HG03060 (cell line): Measurements from ENCODE around the gene RCOR2.

Experiments used
- ATAC-seq: cut with Tn5 transposase; IDR thresholded peaks from one replicate; pipeline ENCODE4 v1.9.1; 2021; ENCODE audit warnings: low read depth, moderate number of reproducible peaks; ENCODE audit not compliant: unreplicated experiment

The RCOR2 gene

GRCh38 chr11:63929616-63930015 lies 12.7 kb upstream of the RCOR2 start:
- no peak for ATAC-seq

DNA sequence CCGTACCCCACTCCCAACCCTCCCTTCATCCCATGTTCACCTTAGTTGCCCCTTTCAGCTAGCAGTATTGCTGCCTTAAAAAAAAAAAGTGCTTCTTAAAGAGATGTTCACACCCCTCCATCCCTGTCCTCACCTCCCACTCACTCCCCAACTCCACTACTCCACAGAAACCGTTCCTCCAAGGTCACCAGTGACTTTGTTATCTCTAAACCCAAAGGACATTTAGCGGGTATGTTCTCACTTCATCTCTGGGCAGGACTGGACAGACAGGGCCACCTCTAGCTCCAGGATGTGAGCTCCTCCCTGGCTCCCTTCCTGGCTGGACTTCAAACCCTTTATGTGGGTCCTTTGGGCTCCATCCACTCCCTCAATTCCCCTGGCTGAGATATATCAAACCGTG lies 6.4 kb upstream of the RCOR2 start:
- ATAC-seq: no peak

GRCh38 chr11:63922673-63923192 lies 5.8 kb upstream of the RCOR2 start:
- ATAC-seq: no peak

DNA sequence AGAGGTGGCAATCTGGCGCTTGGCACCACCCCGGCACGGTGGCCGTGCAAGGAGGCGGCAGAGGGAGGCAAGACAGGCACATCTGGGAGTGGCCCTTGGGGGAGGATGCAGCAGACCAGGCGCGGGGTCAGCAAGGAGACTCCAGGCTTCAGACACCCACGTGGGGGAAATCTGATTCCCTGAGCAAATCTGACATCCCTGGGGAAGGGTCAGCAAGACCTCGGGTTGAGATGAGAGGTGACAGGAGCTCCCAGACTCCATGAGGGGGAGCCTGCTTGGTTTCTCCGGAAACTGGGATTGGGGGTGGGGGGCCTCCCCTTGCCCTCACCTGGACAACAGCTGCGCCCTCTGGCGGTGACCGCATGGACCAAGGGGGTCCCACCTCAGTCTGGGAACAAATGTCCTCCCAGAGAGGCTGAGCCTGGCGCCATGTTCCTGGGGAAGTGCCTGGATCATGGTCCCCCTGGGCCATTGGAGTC lies 4.0 kb upstream of the RCOR2 start:
- no peak for ATAC-seq

DNA sequence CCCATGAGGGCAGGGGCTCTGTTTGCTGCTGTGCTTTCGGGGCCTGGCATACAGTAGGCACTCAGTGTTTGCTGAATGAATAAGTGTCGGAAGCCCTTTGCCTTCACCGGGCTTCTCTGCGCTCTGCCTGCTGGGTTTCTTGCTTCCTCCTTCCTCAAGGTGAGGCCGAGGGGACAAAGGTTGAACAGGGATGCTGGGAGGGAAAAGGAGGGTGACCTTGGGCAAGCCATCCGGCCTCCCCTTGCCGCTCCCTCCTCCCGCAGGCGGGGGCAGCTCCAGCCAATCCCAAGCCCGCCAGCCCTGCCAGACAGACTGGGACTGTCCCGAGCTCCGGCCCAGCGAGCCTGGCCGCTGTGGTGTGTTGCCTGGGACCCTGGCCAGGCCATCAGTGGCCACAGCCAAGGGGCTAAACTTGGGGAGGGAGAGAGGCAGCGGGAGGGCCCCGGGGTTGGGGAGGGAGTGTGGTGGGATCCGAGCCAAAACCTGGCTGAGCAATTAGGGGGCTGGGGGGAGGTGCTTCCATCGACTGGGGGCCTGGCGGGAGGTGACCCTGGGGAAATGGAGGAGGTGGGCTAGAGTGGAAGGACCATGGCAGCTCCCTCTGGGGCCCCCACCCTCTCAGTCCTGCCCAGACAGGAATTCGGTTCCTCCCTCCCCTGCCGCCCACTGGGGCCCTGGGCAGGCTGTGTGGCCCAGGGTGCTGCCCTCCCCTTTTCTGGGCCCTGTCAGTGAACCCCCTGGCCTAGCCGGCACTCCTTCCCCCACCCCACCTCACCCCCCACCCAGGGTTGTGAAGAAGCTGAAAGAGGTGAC lies 3.4 kb upstream of the RCOR2 start:
- no peak for ATAC-seq

GRCh38 chr11:63919267-63920125 lies 2.5 kb upstream of the RCOR2 start:
- ATAC-seq: no peak

DNA sequence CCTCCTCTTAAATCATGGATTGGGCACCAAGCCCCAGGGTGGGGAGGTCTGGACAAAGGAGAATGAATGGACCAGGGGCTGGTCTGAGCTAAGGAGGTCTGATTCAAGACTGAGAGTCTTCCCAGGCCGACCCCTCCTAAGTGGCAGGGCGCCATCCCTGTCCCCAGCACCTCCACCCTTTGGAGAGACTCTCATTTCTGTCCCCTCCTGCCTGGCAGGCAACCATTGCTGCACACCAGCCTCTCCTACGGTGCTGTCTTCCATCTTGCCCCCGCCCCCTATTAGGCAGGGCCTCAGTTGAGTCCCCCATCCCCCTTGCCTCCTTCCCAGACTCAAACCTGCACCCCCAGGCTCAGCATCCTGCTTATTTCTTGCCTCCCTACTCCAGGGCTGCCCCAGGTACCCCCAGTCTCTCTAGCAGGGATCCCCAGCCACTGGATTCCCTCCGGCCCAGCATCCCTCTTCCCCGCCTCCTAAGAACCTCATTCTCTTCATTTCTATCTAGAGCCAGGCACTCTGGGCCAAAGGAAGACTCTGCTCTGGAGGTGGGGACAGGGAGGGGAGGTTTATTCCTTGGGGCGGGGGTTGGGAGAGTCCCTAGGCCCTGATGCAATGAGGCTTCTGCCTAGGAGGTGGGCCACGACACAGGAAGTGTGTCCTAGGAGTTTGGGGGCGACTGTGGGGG lies 1.7 kb upstream of the RCOR2 start:
- no peak for ATAC-seq

GRCh38 chr11:63917692-63918506 lies 935 bp upstream of the RCOR2 start:
- ATAC-seq: no peak

DNA sequence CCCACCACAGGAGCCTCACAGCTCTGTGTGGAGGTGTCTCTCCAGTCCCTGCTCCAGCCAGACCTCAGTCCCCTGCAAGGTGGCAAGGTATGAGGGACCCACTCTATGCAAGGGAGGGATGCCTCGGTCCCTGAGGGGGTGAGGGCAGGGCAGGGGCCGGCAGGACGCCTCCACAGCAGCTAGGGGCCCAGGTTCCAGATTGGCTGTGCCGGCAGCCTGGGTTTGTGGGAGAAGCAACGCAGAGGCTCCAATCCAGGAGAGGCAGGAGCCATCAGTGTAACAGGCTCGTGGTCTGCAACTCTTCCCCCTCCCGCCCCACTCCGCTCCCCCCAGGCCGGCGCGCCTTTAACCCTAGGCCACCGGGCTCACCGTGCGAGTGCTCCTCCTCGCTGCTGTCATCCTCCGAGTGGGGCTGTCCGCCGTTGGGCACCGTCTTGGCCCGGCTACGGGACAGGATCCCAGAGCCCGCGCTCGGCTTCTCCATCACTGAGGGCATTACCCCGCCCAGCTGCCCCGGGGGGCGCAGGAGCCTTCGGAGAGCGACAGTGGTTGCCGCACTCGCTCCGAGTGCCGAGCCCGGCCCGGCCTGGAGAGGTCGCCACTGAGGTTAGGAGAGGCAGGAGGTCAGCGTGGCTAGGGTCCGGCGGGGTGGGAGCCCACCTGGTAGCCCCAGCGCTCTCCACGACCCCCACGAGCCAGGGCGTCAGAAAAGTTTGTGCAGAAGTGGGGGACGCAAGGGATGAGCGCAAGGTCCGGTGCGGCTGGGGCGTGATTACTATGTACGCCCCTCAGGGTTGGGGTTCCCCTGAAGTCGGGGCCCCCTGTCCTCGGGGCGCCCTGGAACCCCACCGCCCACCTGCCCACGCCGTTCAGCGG lies 765 bp downstream of the RCOR2 start:
- ATAC-seq: no peak

DNA sequence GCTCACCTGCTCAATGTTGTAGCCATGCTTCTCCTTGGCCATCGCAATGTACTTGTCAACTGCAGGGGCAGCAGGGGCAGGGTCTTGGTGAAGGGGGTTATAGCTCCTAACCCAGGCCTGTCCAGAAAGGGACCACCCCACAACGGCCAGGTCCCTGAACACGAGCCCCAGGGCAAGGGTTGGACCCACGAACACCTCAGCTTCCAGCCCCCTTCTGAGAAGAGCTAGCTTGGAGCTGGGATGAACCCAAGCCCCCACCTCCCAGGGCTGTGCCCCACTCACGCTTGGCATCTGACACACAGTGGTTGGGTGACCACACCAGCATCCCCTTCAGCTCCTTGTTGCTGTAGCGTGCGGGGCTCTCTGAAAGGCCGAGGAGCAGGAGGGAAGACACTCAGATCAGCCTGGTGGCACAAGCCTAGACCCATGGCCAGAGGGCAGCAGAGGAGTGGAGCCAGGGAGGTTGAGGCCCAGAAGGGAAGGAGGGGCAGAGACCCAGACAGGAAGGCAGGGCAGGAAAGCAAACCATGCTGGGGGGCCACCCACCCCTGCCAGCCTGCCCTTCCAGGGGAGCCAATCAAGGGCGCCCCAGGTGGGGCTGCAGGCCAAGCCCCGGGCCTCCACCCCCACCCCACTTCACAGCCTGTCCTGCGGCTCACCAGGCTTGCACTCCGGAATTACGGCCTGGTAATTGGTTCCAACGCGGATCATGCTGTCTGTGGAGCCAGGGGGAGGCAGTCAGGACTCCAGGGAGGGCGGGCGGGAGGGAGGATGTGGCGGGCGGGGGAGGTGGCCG lies 1.9 kb downstream of the RCOR2 start:
- no peak for ATAC-seq

GRCh38 chr11:63913866-63914830 lies 2.8 kb downstream of the RCOR2 start:
- ATAC-seq: no peak

GRCh38 chr11:63912678-63913077 lies 4.3 kb downstream of the RCOR2 start:
- no peak for ATAC-seq

DNA sequence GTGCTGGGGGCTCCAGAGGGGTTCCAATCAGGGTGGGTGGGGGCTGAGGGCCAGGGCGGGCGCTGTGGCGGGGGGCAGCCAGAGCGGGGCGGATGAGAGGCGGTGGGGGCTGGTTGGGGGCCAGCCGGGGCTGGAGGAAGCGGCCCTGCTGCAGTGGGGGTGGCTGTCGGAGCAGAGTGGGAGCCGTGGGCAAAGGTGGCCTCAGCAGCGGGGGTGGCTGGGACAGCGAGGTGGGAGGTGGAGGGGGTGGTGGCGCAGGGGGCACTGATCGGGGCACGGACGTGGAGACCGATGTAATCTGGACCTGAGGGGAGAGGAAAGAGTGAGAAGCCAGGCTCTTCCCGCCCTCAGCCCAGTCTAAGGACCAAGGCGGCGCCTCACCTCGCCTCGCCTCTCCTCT lies 5.1 kb downstream of the RCOR2 start:
- no peak for ATAC-seq

DNA sequence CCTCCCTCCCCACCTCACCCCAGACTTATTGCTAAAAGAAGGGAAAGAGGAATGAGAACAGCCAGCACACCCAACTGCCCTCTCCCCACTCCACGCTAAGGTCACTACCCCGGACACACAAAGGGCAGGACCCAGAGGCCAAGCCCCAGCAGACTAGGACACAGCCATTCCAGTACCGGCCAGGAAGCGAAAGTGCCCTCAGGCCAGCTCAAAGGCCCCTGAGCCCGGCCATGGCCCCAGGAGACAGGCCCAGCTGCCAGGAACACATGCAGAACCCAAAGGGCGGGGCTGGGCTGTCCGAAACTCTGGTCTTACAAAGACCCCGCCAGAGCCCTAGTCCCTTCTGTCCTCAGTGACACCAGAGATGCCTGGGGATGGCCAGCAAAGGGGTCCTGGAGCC lies 5.5 kb downstream of the RCOR2 start:
- no peak for ATAC-seq

DNA sequence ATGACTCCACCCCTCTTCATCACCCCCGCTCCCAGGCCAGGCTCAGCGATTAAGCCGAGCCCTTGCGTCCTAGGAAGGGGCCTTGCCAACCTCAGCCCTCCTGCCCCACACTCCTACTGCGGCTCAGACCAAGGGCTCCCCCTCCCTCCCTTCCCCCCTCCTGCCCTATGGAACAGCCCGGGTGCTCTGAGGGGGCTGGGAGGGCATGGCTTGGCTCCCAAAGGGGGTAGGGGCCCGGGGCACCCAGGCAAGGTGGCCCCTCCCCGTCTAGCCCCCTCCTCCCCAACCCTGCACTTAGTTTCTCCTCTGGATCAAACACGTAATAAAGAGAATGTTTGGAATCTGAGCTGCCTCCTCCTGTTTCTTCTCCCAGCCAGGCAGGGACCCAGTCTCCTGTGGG lies 6.3 kb downstream of the RCOR2 start:
- ATAC-seq: no peak

DNA sequence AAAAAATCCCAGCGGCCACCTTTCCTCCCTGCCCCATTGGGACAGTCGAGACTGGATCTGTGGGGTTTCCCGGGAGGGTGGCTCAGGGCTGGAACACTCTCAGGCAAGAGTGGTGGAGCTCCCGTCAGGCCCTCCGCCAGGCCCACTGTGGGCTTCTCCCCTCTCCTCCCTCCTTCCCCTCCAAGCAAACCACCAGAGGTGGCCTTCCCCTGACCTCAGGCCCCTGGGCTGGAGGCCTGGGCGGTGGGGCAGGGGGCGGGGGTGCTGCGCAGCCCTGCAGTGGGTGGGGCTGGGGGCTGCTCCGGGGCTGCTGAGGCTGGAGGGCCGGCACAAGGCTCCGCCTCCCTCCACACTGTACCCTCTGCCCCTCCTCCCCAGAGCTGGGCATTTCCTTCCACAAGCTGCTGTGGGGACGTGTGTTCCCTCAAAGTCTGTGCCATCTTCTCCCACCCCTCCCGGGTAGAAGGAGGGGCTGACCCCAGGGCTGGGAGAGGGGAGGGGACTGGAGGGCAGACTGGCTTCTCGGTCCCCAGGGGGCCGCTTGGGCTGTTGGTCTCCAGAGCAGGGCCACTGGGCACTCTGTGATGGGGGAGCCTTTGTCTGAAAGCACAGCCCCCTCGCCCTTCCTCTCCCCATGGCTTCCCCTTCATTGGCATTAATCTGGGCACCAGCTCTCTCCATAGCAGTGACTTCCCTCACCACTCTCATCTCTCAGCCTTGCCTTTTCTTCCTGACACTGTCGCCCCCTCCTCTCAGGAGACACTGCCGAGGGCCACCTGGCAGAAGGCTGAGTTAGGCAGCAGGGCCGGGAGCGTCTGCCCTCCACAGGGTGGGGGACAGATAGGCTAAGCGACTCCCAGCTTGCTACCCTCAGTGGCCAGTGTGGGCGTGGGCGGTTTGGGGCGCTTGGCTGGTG lies 7.1 kb downstream of the RCOR2 start:
- ATAC-seq: no peak
